Osteoblast (primary cell): Measurements from ENCODE around the gene SLC12A7. TPM values are rescaled to one million over a fixed set of nuclear protein-coding genes. Genes with fewer than 3 reads are reported as not detected.

ENCODE experiments used
- DNase-seq: peaks from one replicate; pipeline ENCODE4 v3.0.0; 2011; ENCODE audit warnings: low spot score, mixed read lengths; ENCODE audit not compliant: insufficient read length; ENCODE audit errors: missing footprints
- H2AFZ ChIP-seq: 2 replicates; pipeline ENCODE4 v1.6.0; 2011; ENCODE audit warnings: mild to moderate bottlenecking, low read length
- H3K27ac ChIP-seq: 2 replicates; pipeline ENCODE4 v1.5.1; 2011; ENCODE audit warnings: mild to moderate bottlenecking, low read depth, low read length, moderate library complexity
- H3K27me3 ChIP-seq: 2 replicates; pipeline ENCODE4 v1.6.0; 2012; ENCODE audit warnings: mild to moderate bottlenecking, control low read depth, inconsistent platforms, low read length, moderate library complexity; ENCODE audit not compliant: insufficient read depth
- H3K36me3 ChIP-seq: 2 replicates; pipeline ENCODE4 v1.5.1; 2011; ENCODE audit warnings: mild to moderate bottlenecking, low read length, control low read depth, moderate library complexity; ENCODE audit not compliant: insufficient read depth
- H3K4me1 ChIP-seq: 2 replicates; pipeline ENCODE4 v1.5.1; 2011; ENCODE audit warnings: mild to moderate bottlenecking, low read length, control low read depth, moderate library complexity; ENCODE audit not compliant: insufficient read depth
- H3K4me2 ChIP-seq: 2 replicates; pipeline ENCODE4 v1.6.0; 2011; ENCODE audit warnings: mild to moderate bottlenecking, low read length; ENCODE audit not compliant: insufficient read depth
- H3K4me3 ChIP-seq: fragments of 200-600 bp; sonication (generic); 3 replicates; pipeline ENCODE4 v1.5.1; 2012; ENCODE audit warnings: mild to moderate bottlenecking, low read length, inconsistent platforms; ENCODE audit not compliant: insufficient read depth
- H3K79me2 ChIP-seq: 2 replicates; pipeline ENCODE4 v1.6.0; 2012; ENCODE audit warnings: mild to moderate bottlenecking, low read length, control low read depth, inconsistent platforms; ENCODE audit not compliant: insufficient read depth
- H3K9me3 ChIP-seq: 2 replicates; pipeline ENCODE4 v1.5.1; 2011; ENCODE audit warnings: low read depth, low read length, control low read depth
- H4K20me1 ChIP-seq: 2 replicates; pipeline ENCODE4 v1.6.0; 2012; ENCODE audit warnings: mild to moderate bottlenecking, low read length, control low read depth; ENCODE audit not compliant: insufficient read depth
- total RNA-seq: library from RNA; depleted of rRNA; stranded (reverse); fragments of >200 nt; gene quantifications from 2 replicates; pipeline ENCODE4 v1.2.3, GENCODE V29; 2012
- TF ChIP-seq, protein P1 (sequence below): IDR thresholded peaks from 2 replicates; pipeline ENCODE4 v1.5.1; 2011; ENCODE audit warnings: mild to moderate bottlenecking, low read depth, low read length, moderate library complexity; ENCODE audit errors: extremely low read depth

Gene SLC12A7
- total RNA-seq, 1 donor, result 6.9 TPM

- Histone ChIP-seq H3K9me3 (no peaks in the 10 kb centered on the region), H3K36me3 (no peaks in the 10 kb centered on the region), H3K27ac (no peak overlapping the region), H3K27me3 (no peaks in the 10 kb centered on the region), H3K4me1 (no peaks in the 10 kb centered on the region), H4K20me1 (no peaks in the 10 kb centered on the region), H3K4me3 (no peak overlapping the region), H3K4me2 (no peak overlapping the region), H2AFZ (no peak overlapping the region), H3K79me2 (no peaks in the 10 kb centered on the region)
- peak; percentile 91 for DNase-seq
- TF ChIP-seq, protein P1, sequence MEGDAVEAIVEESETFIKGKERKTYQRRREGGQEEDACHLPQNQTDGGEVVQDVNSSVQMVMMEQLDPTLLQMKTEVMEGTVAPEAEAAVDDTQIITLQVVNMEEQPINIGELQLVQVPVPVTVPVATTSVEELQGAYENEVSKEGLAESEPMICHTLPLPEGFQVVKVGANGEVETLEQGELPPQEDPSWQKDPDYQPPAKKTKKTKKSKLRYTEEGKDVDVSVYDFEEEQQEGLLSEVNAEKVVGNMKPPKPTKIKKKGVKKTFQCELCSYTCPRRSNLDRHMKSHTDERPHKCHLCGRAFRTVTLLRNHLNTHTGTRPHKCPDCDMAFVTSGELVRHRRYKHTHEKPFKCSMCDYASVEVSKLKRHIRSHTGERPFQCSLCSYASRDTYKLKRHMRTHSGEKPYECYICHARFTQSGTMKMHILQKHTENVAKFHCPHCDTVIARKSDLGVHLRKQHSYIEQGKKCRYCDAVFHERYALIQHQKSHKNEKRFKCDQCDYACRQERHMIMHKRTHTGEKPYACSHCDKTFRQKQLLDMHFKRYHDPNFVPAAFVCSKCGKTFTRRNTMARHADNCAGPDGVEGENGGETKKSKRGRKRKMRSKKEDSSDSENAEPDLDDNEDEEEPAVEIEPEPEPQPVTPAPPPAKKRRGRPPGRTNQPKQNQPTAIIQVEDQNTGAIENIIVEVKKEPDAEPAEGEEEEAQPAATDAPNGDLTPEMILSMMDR, result no peak
Observed at GRCh38 chr5:1056611-1057484, 55.0 kb downstream of the SLC12A7 start.

DNA sequence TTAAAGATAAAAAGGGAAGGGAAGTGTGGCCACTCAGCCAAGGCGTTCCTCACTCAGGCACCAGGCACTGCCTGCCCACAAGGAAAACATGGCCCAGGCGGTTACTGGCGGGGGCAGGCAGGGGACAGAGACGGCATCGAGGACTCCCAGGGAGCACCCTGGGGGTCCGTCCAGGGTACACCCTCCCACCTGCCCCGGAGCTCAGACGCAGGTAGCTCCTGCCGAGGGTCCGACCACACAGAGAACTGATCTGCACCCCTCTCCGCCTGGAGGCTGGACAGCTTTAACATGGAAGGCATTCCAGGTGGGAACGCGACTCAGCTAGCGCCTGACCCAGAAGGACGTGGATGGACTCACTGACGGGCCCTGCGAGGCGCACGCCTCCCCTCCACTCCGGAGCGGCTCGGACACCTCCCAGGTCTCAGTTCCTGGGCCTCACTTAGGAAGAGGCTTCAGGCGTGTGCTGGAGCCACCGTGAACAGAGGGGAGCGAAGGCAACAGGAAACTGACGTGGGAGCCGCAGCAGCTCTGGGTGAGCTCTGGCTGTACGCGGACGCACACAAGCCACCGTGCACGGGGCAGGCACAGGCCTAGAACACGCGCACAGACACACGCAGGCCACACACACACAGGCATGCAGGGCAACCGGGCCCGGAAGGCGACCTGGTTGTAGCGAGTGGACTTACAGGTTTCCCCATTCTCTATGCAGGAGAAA lies 55.8 kb downstream of the SLC12A7 start:
- Histone ChIP-seq H3K27ac (no peak overlapping the region), H3K9me3 (no peaks in the 10 kb centered on the region), H2AFZ (no peak overlapping the region), H3K36me3 (no peaks in the 10 kb centered on the region), H4K20me1 (no peaks in the 10 kb centered on the region), H3K4me2 (no peak overlapping the region), H3K4me1 (no peaks in the 10 kb centered on the region), H3K4me3 (no peak overlapping the region), H3K79me2 (no peaks in the 10 kb centered on the region), H3K27me3 (no peaks in the 10 kb centered on the region)
- DNase-seq, result peak; percentile 88
- TF ChIP-seq, protein P1, result no peak

DNA sequence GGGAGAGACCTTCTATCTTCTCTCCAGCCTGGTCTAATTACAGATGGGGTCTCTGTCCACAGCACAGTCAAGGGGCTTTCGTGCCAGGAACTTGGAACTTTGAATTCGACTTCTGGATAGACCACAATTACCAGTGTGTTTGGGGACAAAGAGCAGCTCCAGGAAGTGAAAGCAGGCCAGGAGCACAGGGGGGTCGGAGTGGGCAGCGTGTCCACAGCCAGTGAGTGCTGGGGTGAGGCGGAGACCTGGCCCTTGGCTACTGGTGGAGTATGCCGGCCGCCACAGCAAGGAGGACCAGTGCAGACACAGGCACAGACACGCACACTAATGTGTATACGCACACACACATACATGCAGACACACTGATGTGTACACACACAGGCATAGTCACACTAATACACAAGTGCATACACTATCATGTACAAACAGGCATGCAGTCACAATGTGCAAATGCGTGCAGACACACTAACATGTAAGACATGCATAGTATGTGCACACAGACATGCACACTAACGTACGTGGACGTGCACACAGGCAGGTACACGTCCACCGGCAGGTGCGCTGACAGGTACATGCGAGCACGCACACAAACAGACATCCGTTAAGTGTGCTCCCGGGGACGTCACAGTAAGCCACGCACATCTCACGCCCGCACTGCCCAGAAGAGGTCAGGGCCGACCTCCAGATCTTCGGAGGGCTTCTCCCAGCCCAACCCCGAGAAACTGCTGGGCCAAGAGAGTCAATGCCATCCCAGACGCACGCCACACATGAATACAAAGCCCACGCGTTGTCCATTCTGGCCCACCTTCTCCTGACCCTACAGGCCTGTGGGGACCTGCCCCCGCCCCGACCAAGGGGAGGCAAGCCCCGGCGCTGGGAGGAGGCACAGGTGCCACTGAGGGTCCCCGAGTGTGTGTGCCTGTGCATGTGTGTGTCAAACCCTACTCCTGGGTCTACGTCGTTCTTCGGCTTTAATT lies 56.8 kb downstream of the SLC12A7 start:
- DNase-seq, result peak; percentile 80
- H3K9me3 ChIP-seq, result no peaks in the 10 kb centered on the region
- H4K20me1 ChIP-seq, result no peaks in the 10 kb centered on the region
- no peak overlapping the region for H2AFZ ChIP-seq
- no peaks in the 10 kb centered on the region for H3K4me1 ChIP-seq
- H3K36me3 ChIP-seq, result no peaks in the 10 kb centered on the region
- no peaks in the 10 kb centered on the region for H3K79me2 ChIP-seq
- H3K4me2 ChIP-seq, result no peak overlapping the region
- TF ChIP-seq, protein P1, result no peak
- H3K27me3 ChIP-seq, result no peaks in the 10 kb centered on the region
- no peak overlapping the region for H3K4me3 ChIP-seq
- H3K27ac ChIP-seq, result no peak overlapping the region
